HG03097 (cell line): ENCODE measurements around the gene KRT9.
"Not testable (repeated sequence)": the region's sequence is repeated elsewhere in the genome, so short reads cannot be mapped to it uniquely, and the experiment has no call there.

ENCODE experiments used
- ATAC-seq: cut with Tn5 transposase; IDR thresholded peaks from one replicate; pipeline ENCODE4 v1.9.1; 2021; ENCODE audit not compliant: unreplicated experiment, low FRiP score

Gene KRT9

GRCh38 chr17:41548844-41549595 is 22.8 kb downstream of the KRT9 start:
- no peak for ATAC-seq

GRCh38 chr17:41547921-41548843 is 23.7 kb downstream of the KRT9 start:
- ATAC-seq, result no peak

GRCh38 chr17:41547378-41547841 is 24.4 kb downstream of the KRT9 start:
- ATAC-seq, result no peak

- ATAC-seq, result no peak
Observed at GRCh38 chr17:41546819-41547218, 25.0 kb downstream of the KRT9 start.

- no peak for ATAC-seq
Observed at GRCh38 chr17:41545829-41546410, 25.9 kb downstream of the KRT9 start.

GRCh38 chr17:41544935-41545334 is 26.9 kb downstream of the KRT9 start:
- no peak for ATAC-seq

GRCh38 chr17:41544491-41544892 is 27.4 kb downstream of the KRT9 start:
- ATAC-seq, result no peak

- ATAC-seq, result not testable (repeated sequence)
Observed at GRCh38 chr17:41542786-41543185, 29.1 kb downstream of the KRT9 start.

GRCh38 chr17:41542357-41542756 is 29.5 kb downstream of the KRT9 start:
- no peak for ATAC-seq

- no peak for ATAC-seq
Observed at GRCh38 chr17:41540921-41541625, 30.8 kb downstream of the KRT9 start.

GRCh38 chr17:41539979-41540701 is 31.7 kb downstream of the KRT9 start:
- ATAC-seq, result no peak

GRCh38 chr17:41539071-41539492 is 32.8 kb downstream of the KRT9 start:
- ATAC-seq, result no peak

GRCh38 chr17:41538565-41538991 is 33.3 kb downstream of the KRT9 start:
- no peak for ATAC-seq

GRCh38 chr17:41537990-41538389 is 33.9 kb downstream of the KRT9 start:
- ATAC-seq, result no peak

- no peak for ATAC-seq
Observed at GRCh38 chr17:41537614-41537954, 34.3 kb downstream of the KRT9 start.

- no peak for ATAC-seq
Observed at GRCh38 chr17:41536741-41537613, 34.9 kb downstream of the KRT9 start.

- ATAC-seq, result no peak
Observed at GRCh38 chr17:41535764-41536481, 35.9 kb downstream of the KRT9 start.

GRCh38 chr17:41534899-41535546 is 36.8 kb downstream of the KRT9 start:
- ATAC-seq, result no peak
